GM18517 (cell line): ENCODE results near the gene CCL28.

Experiments used
- ATAC-seq: cut with Tn5 transposase; IDR thresholded peaks from one replicate; pipeline ENCODE4 v1.9.1; 2021; ENCODE audit warnings: mild to moderate bottlenecking, moderate library complexity; ENCODE audit not compliant: unreplicated experiment

Gene CCL28

DNA sequence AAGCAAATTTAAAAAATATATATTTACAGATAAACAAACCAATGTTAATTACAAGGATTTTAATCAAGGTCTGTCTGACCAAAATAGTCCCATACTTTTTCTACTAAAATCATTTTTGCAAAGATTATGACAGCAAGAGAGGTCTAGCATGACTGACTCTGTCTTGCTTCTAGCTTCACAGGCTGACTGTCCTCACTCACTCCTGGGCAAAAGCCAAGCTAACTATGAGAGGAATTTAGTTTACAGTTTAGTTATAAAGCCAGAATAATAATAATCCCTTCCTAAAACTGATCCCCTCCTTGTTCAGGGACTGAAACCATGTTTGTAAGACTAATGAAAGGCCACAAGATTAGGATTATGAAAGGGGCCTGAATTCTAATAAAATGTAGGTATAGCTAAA lies 53.5 kb downstream of the CCL28 start:
- no peak for ATAC-seq

GRCh38 chr5:43358301-43358700 lies 53.9 kb downstream of the CCL28 start:
- ATAC-seq = no peak

- no peak for ATAC-seq
Observed at GRCh38 chr5:43357878-43358281, 54.3 kb downstream of the CCL28 start.

GRCh38 chr5:43357067-43357466 lies 55.1 kb downstream of the CCL28 start:
- ATAC-seq = no peak

DNA sequence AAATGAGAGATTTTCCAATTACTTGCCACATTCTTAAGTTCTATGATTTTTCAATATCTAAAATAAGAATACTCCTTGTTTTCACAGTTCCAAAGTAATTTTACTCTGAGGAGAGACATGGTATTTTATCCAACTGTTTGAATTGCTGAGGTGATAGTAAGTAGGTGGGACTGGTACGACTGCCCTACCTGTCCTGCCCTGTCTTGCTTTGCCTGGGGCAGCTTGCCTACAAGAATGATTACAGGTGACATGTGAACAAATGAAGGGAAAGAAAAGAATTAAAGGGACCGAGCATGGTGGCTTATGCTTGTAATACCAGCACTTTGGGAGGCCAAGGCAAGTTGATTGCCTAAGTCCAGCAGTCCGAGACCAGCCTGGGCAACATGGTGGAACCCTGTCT lies 57.4 kb downstream of the CCL28 start:
- no peak for ATAC-seq

DNA sequence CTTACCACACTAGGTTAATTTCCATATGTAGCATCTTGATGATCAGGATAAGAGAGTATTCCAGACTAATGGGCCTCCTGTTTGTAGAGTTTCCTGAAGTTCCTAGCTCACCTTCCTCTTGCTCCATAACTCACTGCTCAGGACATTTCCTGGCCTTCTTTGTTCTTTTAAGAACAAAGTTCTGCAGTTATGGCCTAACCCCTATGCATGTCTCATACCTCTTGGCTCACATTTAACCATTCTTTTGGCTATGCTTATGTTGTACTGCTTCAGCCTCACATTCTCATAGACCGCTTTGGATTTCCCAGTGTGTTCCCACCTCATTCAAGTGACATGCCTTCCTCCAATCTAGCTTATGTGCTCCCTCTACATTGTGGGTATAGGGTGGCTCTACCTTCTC lies 58.5 kb downstream of the CCL28 start:
- ATAC-seq = no peak

GRCh38 chr5:43352915-43353314 lies 59.3 kb downstream of the CCL28 start:
- no peak for ATAC-seq

- no peak for ATAC-seq
Observed at GRCh38 chr5:43352131-43352530, 60.1 kb downstream of the CCL28 start.

DNA sequence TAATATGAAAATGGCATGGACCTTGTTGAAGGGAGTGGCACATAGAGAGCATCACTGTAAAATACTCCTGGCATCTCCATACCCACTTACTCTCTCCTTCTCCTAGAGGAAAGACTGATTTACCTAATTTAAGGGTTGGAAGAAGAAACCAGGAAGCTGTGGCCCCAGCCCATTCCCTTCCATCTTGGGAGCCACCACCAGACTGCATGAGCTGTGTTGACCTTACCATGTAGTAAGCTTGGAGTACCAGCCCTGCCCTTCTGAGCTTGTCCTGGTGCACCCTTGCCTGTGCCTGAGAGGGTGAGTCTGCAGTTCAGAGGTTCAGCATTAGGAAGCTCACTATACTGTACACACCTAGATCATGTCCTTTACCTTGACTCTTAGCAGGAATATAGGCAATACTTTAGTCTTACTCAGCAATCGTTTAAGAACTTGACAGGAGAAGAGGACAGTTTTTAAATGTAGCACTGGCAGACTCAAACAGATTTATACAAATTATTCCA lies 63.3 kb downstream of the CCL28 start:
- ATAC-seq = no peak

DNA sequence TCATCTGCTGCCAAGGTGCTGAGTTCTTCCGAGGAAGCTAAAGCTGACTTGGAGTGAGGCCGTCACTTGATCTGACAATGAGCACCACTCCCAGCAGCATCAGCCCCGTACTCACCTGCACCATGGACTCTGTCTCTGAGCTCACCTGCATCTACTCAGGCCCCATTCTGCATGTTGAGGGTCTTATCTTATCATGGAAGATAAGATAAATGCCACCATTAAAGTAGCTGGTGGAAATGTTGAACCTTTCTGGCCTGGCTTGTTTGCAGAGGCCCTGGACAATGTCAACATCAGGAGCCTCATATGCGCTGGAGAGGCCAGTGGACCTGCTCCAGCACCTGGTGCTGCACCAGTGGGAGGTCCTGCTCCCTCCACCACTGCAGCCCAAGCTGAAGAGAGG lies 64.0 kb downstream of the CCL28 start:
- no peak for ATAC-seq

- ATAC-seq = no peak
Observed at GRCh38 chr5:43338862-43339261, 73.3 kb downstream of the CCL28 start.

DNA sequence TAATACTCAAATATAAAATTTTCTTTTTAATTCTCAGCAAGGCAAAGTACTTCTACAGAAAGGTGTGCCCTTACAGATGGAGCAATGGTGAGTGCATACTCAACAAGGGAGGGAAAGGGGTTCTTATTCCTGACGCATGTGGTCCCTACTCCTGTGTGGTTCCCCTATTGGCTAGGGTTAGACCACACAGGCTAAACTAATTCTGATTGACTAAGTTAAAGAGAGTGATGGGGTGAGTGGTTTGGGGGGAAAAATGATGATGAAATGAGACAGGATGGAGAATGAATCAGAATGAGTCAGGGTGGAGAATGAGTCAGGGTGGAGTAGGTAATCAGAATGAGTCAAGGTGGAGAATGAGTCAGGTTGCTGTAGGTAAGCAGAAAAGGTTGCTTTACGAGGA lies 76.0 kb downstream of the CCL28 start:
- no peak for ATAC-seq

DNA sequence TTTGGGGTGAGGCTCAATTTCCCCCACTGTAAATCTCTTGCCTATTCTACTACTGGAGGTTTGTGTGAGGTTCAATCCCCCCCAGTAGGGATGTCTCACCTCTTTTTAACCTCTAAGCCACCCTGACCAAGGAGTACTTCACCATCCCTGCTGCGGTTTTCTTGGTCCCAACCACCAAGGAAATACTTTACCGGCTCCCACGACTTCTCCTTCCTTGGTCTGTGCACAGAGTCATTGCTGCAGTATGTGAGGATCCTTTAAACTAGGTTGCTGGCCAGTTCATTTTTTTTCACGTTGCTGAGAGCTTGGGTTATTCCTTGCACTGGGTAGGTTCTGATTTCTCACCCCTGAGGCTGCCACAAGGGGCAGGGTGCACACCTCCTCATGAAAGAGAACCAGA lies 76.5 kb downstream of the CCL28 start:
- no peak for ATAC-seq

GRCh38 chr5:43332401-43332800 lies 79.8 kb downstream of the CCL28 start:
- no peak for ATAC-seq
